Measurements from ENCODE around the gene ANKRD63. TPM values are rescaled to one million over a fixed set of nuclear protein-coding genes. Genes with fewer than 3 reads are reported as not detected.

ANKRD63 gene
- polyA plus RNA-seq, 1 of the 3 experiments (the other 2 are of a cell fraction): not detected

DNA sequence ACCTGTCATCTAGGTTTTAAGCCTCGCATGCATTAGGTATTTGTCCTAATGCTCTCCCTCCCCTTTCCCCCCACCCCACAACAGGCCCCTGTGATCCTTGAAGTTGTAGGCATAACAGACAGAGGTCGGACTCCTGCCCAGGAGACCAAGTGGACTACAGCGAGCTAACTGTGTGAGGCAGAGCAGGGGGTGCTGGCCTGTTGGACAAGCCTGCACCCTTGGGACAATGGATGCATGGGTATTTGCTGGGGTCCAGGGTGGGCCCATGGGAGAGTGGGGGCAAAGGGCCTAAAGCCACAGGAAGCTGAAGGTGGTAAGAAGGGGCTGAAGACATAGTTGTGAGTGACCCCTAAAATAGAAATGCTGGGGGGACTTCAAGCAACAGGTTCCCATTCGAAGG is 22.4 kb upstream of the ANKRD63 start:
- no peak overlapping the region for H3K4me3 ChIP-seq (ENCODE audit: low read depth in 2 of 2, low read length in 1 of 2)
- no peak overlapping the region for H3K27ac ChIP-seq (ENCODE audit: low read depth in 2 of 2, low read length in 1 of 2)
- H3K27me3 ChIP-seq (ENCODE audit: insufficient read depth): no peaks in the 10 kb centered on the region; the same call in 1 of the 2 replicates
- no peaks in the 10 kb centered on the region for H4K20me1 ChIP-seq (ENCODE audit: insufficient read depth)
- H3K9me3 ChIP-seq: no peaks in the 10 kb centered on the region
- H3K36me3 ChIP-seq (replicated peaks in 1 of 2; ENCODE audit: control insufficient read depth in 1 of 2, insufficient read depth in 2 of 2, low read length in 1 of 2): no peaks in the 10 kb centered on the region
- CTCF ChIA-PET: interaction anchor here (1.0 to 66.3 kb wide), 4 partner anchors 14 to 36 kb away, joined by 3 to 2194 read pairs (median 423); partner anchors contain the start of genes ANKRD63, CCDC9B, DISP2 and INAFM2
- no peaks in the 10 kb centered on the region for H3K79me2 ChIP-seq (ENCODE audit: insufficient read depth)
- no peak overlapping the region for H3K4me2 ChIP-seq
- no peaks in the 10 kb centered on the region for H3F3A ChIP-seq (replicated peaks; ENCODE audit: insufficient read depth)
- H3K9me2 ChIP-seq: no peaks in the 10 kb centered on the region
- peaks cover 0 to 30% of the 10 kb centered on the region in 2 experiments; a peak in 2 of 4 replicates for H3K4me1 ChIP-seq (ENCODE audit: control insufficient read depth in 1 of 2, insufficient read depth in 2 of 2, low read depth in 1 of 2, low read length in 1 of 2)
- 59% methylated on average over 4 of the region's 4 CpGs for WGBS (ENCODE audit: low lambda C conversion rate)
- POLR2A ChIA-PET: no interaction called here
- TF ChIP-seq FOSL2 (IDR thresholded peaks at IDR 0.05; ENCODE audit: borderline replicate concordance, low read depth): no peak
- no peak for TF ChIP-seq CTCF (IDR thresholded peaks at IDR 0.05)
- TF ChIP-seq POLR2AphosphoS5 (IDR thresholded peaks at IDR 0.05; ENCODE audit: low read depth, low read length): no peak
- TF ChIP-seq ELF1 (IDR thresholded peaks at IDR 0.05): no peak
- no peak for TF ChIP-seq REST (IDR thresholded peaks at IDR 0.05; ENCODE audit: low read depth, low read length)
- no peak for TF ChIP-seq EP300 (IDR thresholded peaks at IDR 0.05; ENCODE audit: borderline replicate concordance in 1 of 2, low read depth in 1 of 2, low read length in 1 of 2)
- TF ChIP-seq RAD21 (IDR thresholded peaks at IDR 0.05; ENCODE audit: low read length): no peak
- no peak for TF ChIP-seq TCF12 (IDR thresholded peaks at IDR 0.05)
- TF ChIP-seq PBX3 (IDR thresholded peaks at IDR 0.05): no peak
- no peak for TF ChIP-seq RFX5 (IDR thresholded peaks at IDR 0.05; ENCODE audit: low read length)
- TF ChIP-seq TEAD4 (IDR thresholded peaks at IDR 0.05; ENCODE audit: borderline replicate concordance, insufficient read depth): no peak
- TF ChIP-seq, protein P1, sequence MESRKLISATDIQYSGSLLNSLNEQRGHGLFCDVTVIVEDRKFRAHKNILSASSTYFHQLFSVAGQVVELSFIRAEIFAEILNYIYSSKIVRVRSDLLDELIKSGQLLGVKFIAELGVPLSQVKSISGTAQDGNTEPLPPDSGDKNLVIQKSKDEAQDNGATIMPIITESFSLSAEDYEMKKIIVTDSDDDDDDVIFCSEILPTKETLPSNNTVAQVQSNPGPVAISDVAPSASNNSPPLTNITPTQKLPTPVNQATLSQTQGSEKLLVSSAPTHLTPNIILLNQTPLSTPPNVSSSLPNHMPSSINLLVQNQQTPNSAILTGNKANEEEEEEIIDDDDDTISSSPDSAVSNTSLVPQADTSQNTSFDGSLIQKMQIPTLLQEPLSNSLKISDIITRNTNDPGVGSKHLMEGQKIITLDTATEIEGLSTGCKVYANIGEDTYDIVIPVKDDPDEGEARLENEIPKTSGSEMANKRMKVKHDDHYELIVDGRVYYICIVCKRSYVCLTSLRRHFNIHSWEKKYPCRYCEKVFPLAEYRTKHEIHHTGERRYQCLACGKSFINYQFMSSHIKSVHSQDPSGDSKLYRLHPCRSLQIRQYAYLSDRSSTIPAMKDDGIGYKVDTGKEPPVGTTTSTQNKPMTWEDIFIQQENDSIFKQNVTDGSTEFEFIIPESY (IDR thresholded peaks at IDR 0.05; ENCODE audit: borderline replicate concordance, low read depth): no peak
- no peak for TF ChIP-seq NRF1 (IDR thresholded peaks at IDR 0.05; ENCODE audit: low read depth, low read length)
- TF ChIP-seq, protein P2, sequence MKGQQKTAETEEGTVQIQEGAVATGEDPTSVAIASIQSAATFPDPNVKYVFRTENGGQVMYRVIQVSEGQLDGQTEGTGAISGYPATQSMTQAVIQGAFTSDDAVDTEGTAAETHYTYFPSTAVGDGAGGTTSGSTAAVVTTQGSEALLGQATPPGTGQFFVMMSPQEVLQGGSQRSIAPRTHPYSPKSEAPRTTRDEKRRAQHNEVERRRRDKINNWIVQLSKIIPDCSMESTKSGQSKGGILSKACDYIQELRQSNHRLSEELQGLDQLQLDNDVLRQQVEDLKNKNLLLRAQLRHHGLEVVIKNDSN (IDR thresholded peaks at IDR 0.05; ENCODE audit: borderline replicate concordance, low read depth): no peak
- TF ChIP-seq GATA2 (CRISPR knock-in tag; IDR thresholded peaks at IDR 0.05): no peak
- no peak for TF ChIP-seq JUND (IDR thresholded peaks at IDR 0.05)
- no peak for TF ChIP-seq RCOR1 (IDR thresholded peaks at IDR 0.05; ENCODE audit: low read length)
- DNase-seq: no peak
- H2AFZ ChIP-seq (ENCODE audit: low read depth): no peak overlapping the region
- no peak overlapping the region for H3K9ac ChIP-seq

Measured in SK-N-SH (cell line).